ENCODE measurements around the gene HSPA14. TPM values are rescaled to one million over a fixed set of nuclear protein-coding genes. Genes with fewer than 3 reads are reported as not detected.

Gene HSPA14
- total RNA-seq, 4 donors from 2014 or later, result 10.5 to 13.4 (median 12.7) TPM

DNA sequence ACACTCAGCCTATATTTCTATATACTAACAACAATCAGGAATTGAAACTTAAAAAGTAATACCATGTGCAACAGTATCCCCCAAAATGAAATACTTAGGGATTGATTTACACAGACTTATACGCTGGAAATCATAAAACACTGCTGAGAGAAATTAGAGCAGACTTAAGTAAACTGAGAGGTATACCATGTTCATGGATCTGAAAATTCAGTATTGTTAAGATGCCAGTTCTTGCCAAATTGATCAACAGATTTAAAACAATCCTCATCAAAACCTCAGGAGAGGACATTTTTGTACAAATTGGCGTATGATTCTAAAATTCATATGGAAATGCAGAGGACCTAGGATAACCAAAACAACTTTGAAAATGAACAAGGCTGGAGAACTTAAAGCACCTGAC, 78.5 kb downstream of the HSPA14 start:
- TF ChIP-seq, protein P1, sequence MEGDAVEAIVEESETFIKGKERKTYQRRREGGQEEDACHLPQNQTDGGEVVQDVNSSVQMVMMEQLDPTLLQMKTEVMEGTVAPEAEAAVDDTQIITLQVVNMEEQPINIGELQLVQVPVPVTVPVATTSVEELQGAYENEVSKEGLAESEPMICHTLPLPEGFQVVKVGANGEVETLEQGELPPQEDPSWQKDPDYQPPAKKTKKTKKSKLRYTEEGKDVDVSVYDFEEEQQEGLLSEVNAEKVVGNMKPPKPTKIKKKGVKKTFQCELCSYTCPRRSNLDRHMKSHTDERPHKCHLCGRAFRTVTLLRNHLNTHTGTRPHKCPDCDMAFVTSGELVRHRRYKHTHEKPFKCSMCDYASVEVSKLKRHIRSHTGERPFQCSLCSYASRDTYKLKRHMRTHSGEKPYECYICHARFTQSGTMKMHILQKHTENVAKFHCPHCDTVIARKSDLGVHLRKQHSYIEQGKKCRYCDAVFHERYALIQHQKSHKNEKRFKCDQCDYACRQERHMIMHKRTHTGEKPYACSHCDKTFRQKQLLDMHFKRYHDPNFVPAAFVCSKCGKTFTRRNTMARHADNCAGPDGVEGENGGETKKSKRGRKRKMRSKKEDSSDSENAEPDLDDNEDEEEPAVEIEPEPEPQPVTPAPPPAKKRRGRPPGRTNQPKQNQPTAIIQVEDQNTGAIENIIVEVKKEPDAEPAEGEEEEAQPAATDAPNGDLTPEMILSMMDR (IDR thresholded peaks at IDR 0.05; ENCODE audit: low read depth), result no peak

DNA sequence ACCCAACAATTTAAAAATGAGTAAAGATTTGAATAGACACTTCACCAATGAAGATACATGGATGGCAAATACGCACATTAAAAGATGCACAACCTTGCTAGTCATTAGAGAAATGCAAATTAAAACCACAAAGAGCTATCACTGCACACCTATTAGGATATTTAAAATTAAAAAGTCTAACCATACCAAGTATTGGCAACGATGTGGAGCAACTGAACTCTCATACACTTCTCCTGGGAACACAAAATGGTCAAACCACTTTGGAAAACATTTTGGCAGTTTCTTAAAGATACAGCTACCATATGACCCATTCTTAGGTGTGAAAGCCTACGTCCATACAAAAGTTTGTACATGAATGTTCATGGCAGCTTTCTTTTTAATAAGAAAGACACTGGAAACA, 79.7 kb downstream of the HSPA14 start:
- TF ChIP-seq, protein P1 (IDR thresholded peaks at IDR 0.05; ENCODE audit: low read depth), result no peak

DNA sequence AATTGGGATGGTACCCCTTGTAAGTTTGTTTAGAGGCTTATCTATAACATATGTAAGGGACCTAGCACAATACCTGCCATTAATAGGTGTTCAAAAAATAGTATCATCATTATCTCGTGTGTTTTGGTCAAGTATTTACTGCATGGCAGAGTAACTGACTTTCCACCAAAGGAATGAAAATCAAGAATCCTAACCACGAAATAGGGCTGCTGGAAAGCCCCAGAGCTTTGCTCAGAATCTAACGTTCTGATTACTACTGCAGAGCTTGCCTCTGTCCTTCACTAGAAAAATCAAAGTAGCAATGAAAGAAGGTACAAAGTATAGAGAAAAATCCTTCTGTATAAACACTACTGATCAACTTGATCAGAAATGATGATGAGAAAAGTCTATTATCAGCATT, 80.9 kb downstream of the HSPA14 start:
- TF ChIP-seq, protein P1 (IDR thresholded peaks at IDR 0.05; ENCODE audit: low read depth), result no peak

Other genes with a start within 250 kb of the HSPA14 start
- gene FAM107B, start 63.4 kb upstream of the HSPA14 start, total RNA-seq, result 10 to 100 TPM; 31.5 to 59.0 (median 39.3) TPM
- 1 to 10 TPM; 2.0 to 6.8 (median 2.7) TPM for gene CDNF, start 269 bp upstream of the HSPA14 start, total RNA-seq
- gene MSANTD7, start within 50 bp of the HSPA14 start, total RNA-seq, result 10 to 100 TPM in 1 of 4 donors, 1 to 10 TPM in 3; 6.5 to 13.5 (median 7.8) TPM
- gene SUV39H2, start 40.6 kb downstream of the HSPA14 start, total RNA-seq, result 10 to 100 TPM in 1 of 4 donors, 1 to 10 TPM in 3; 3.1 to 11.3 (median 3.6) TPM
- gene DCLRE1C, start 115.8 kb downstream of the HSPA14 start, total RNA-seq, result 100 to 1,000 TPM in 1 of 4 donors, 10 to 100 TPM in 3; 13.0 to 114 (median 17.2) TPM
- not detected for gene MEIG1, start 121.1 kb downstream of the HSPA14 start, total RNA-seq
- 1 to 10 TPM in 1 of 4 donors, under 1 TPM in 2, not detected in 1; 0.38 to 1.3 (median 0.51) TPM for gene OLAH, start 205.6 kb downstream of the HSPA14 start, total RNA-seq

Data from subcutaneous adipose tissue (tissue), 4 donors.